Mammary epithelial cell (primary cell): ENCODE results near the gene DUSP28.

Source experiments
- EZH2 ChIP-seq: IDR thresholded peaks from 2 replicates; pipeline ENCODE4 v1.6.1; 2012; ENCODE audit warnings: low read length, inconsistent platforms, borderline replicate concordance
- TF ChIP-seq, protein P1 (sequence below), 2 donors: IDR thresholded peaks in 1 of 2; conservative IDR thresholded peaks in 1 of 2; 2 replicates each; pipeline ENCODE4 v1.5.1; 2011 to 2012; ENCODE audit warnings: inconsistent platforms in 2 of 2, low read length in 2 of 2, mild to moderate bottlenecking in 2 of 2, control low read depth in 1 of 2, low read depth in 1 of 2; ENCODE audit not compliant: insufficient read depth in 1 of 2; ENCODE audit errors: extremely low read depth in 1 of 2

DNA sequence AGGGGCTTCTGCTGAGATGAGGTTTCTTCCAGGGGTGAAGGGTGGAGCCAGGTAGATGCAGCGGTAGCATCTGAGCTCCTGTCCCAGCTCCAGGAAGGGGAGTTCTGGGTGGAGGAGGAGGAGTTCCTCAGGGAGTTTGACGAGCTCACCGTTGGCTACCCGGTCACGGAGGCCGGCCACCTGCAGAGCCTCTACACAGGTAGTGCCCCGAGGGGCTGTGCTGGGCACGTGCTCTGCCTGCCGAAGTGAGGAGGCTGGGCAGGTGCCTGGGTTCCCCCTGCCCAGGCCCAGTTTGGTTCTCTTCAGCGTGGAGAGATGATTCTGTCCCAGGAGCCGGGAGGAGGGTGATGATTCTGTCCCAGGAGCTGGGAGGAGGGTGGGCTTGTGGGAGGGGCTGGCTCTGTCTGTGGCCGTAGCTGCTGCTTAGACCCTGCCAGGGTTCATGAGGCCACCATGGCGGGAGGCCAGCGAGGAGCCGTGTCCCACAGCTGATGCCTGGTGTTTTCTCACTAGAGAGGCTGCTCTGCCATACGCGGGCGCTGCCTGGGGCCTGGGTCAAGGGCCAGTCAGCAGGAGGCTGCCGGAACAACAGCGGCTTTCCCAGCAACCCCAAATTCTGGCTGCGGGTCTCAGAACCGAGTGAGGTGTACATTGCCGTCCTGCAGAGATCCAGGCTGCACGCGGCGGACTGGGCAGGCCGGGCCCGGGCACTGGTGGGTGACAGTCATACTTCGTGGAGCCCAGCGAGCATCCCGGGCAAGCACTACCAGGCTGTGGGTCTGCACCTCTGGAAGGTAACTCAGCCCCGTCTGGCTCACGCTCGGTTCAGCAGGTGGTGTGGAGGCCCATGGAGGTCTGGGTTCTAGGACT is 34.6 kb downstream of the DUSP28 start:
- TF ChIP-seq, protein P1, sequence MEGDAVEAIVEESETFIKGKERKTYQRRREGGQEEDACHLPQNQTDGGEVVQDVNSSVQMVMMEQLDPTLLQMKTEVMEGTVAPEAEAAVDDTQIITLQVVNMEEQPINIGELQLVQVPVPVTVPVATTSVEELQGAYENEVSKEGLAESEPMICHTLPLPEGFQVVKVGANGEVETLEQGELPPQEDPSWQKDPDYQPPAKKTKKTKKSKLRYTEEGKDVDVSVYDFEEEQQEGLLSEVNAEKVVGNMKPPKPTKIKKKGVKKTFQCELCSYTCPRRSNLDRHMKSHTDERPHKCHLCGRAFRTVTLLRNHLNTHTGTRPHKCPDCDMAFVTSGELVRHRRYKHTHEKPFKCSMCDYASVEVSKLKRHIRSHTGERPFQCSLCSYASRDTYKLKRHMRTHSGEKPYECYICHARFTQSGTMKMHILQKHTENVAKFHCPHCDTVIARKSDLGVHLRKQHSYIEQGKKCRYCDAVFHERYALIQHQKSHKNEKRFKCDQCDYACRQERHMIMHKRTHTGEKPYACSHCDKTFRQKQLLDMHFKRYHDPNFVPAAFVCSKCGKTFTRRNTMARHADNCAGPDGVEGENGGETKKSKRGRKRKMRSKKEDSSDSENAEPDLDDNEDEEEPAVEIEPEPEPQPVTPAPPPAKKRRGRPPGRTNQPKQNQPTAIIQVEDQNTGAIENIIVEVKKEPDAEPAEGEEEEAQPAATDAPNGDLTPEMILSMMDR (conservative IDR thresholded peaks at IDR 0.05 in 1 of 2, IDR thresholded peaks at IDR 0.05 in 1 of 2; ENCODE audit: extremely low read depth in 1 of 2, insufficient read depth in 1 of 2, low read depth in 1 of 2, low read length in 2 of 2) = no peak
- TF ChIP-seq EZH2 = no peak
